Measurements from ENCODE around the gene CERK.
"Not testable (repeated sequence)": the region's sequence is repeated elsewhere in the genome, so short reads cannot be mapped to it uniquely, and the experiment has no call there.

The CERK gene

GRCh38 chr22:46748908-46749675 lies 11.0 kb upstream of the CERK start:
- no peak for DNase-seq

- no peak for DNase-seq
These were observed 10.3 kb upstream of the CERK start for GRCh38 chr22:46748206-46748907.

DNA sequence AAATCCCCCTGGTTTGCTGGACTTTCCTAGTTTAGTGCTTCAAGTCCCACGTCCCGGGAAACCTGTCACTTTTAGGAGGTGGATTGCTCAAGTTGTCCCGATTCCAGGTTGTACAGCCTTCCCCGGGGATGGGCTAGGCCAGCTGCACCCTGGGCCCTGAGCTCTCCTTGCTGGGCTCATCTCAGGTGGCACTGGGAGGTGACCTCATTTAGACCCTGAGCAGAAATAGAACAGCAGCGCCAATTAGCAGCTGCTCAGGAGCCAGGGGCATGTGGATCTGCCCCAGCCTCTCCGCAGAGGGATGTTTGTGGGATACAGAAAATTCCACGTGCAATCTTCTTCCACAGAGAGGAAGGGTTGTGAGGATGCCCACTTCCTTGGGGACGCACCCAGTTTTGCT lies 9.6 kb upstream of the CERK start:
- no peak for DNase-seq

- DNase-seq, result no peak
These were observed 8.6 kb upstream of the CERK start for GRCh38 chr22:46746620-46747019.

- no peak for DNase-seq
These were observed 8.1 kb upstream of the CERK start for GRCh38 chr22:46746192-46746591.

DNA sequence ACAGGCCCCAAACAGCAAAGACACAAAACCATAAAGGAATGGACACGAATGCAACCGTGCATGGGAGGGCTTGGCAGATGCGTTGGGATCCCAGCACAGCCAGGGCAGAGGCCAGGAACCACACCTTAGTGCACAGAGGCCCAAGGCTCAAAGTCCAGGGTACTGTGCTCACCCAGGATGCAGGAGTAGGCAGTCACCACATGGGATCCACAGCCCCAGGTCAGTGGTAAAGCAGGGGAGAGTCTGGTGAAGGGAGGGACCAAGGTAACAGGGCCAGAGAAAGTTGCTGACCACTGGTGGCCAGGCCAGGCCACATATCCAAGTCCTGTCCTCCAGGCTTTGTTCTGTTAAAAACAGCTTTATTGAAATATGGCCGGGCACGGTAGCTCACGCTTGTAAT lies 6.5 kb upstream of the CERK start:
- no peak for DNase-seq

DNA sequence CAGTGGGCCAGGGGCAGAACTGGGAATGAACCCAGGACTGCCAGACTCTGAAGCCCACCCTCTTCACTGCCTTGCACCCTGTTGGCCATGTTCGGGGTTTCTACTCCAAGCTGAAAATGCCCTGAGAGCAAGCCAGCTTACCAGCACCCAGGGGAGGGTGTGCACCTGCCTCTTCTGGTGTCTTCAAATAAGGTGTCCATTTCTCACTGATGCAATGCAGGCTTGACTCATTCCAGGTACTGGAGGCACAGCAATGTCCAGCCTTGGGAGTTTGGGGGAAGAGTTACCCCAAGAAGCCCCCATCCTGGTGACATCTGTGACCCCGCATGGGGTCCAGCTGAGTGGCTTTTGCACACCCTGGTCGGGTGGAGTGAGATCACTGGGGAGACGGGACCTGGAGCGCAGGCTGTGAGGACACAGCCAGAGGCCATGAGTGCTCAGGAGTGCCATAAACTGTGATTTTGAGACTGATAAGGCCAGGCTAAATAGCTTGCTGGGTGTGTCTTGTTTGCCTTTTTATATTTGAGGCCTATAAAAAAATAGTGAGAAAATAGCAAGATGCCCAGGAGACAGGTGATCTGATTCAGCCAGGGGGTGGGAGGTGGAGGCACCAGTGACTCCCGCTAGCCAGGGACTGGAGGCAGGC lies 4.6 kb upstream of the CERK start:
- DNase-seq, result no peak

DNA sequence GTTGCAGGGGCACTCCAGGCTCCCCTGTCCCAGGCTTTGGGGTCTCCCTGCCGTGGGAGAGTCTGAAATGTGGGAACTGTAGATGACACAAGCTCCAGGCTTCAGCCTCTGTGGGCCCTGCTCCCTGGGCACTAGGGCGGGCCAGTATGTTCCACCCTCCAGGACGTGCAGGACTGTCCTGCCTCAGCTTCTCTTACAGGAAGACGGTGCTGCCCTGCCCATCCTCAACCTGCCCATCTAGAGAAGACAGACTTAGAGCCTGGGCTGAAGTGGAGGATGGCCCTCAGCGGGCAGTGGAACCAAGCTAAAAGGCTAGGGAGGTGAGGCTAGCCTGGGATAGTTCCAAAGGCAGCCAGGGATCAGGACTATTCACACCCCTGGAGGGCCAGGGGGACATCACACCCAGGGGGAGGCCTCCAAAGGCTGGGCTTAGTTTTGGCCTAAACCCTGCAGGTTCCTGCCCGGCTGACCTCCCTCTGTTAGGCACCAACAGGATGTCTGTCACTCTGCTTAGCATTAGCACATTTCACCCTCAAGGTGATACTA lies 4.0 kb upstream of the CERK start:
- no peak for DNase-seq

DNA sequence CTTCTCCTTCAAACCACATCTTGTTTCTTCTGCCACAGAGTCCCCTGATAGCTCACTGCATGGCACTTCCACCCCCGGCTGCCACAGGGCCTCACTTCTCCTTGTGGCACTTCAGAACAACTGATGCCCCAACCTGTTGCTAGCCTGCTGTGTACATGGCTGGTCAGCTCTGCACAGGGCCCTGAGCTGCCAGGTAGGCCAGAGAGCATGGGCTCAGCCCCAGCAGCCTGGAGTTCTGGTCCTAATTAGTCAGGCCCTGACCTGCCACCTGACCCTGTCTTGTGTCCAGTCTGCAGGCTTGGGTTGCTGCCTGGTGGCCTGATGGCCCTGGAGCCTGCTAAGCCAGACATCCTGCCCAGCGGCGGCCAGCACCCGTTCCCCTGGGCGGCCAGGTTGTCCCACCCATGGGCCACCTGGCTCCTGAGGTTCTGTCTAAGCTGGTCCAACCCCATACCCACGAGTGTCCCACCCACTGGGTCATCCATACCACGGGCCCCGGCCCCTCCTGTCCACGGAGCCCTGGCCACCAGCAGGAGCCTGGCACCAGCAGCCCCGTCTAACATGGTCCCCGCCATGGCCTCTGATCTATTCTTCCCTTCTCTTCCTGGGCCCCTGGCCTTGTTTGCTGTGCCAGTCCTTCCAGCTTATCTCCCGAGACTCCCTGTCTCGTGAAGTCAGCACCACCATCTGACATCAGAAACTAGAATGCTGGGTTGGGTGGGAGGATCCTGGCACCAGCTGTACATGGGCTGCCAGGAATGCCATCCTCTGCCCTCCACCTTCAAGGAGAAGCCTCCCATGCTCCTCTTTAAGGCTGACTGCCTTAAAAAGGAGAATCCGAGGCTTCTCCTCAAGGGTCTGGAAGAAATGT lies 3.1 kb upstream of the CERK start:
- DNase-seq, result no peak

DNA sequence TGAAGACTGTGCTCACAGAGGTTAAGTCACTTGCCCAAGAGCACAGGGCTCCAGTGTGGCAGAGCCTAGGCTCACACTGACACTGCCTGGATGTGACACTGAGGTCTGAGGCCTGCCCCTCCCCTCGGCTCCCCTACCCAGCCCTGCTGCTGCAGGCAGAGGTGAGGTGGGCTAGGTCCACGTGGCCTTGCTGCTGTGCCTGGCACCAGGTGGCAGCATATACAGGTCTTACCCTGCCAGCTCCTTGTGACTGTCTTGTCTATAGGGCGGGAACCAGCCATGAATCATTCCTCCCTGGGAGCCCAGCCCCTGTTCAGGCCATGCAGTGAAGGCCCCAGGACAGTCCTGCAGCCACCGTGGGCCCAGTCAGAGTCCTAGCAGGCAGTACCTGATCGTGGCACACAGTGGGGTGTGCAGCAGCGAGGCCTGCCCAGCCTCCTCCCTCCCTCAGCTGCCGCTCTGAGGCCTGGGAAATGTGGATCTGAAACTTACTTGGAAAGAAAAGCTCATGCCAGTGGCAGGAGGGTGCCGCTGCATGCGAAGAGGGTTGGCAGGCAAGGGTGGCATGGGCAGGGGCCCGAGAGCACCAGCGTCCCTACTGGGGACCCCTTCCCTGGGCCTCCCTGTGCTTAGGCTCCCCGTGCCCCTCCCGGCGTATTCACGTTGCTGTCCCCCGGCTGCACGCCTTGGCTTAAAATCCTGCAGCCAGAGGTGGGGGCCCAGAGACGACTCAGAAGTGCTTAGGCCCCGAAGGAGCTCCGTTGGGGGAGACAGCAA lies 1.2 kb upstream of the CERK start:
- no peak for DNase-seq

- DNase-seq, result no peak
These were observed 618 bp upstream of the CERK start for GRCh38 chr22:46738647-46739093.

DNA sequence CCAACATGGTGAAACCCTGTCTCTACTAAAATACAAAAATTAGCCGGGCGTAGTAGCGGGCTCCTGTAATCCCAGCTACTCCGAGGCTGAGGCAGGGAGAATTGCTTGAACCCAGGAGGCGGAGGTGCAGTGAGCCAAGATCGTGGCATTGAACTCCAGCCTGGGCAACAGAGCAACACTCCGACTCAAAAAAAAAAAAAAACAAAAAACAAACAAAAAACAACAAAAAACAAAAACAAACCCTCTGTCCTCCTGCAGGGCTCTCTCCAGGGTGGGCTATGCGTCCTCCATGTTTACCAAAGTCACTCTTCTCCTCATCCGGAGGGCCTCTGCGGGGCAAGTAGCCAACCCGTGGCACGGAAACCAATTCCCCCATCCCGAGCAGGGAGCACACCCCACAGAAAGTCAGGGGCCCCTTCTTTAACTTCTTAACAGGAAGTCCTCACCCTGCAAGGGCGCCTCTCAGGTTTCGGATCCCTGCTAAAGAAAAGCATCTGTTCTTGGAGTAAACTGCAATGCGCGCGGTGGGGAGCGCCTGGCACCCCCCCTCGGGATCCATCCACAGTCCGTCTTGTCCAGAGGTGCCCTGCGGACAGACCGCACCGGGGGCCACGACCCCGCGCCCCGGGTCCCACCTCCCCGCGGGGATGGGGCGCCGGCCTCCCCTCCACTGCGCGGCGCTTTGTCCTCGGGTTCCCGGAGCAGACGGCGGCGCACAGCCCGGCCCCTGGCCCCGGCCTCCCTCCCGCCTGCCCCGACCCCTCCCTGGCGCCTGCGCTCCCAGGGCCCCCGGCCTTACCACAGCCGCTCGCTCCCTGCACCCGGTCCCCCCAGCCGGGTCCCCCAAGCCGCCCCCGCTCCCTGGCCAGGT lies 712 bp downstream of the CERK start:
- no peak for DNase-seq

GRCh38 chr22:46736705-46737104 lies 1.3 kb downstream of the CERK start:
- no peak for DNase-seq

DNA sequence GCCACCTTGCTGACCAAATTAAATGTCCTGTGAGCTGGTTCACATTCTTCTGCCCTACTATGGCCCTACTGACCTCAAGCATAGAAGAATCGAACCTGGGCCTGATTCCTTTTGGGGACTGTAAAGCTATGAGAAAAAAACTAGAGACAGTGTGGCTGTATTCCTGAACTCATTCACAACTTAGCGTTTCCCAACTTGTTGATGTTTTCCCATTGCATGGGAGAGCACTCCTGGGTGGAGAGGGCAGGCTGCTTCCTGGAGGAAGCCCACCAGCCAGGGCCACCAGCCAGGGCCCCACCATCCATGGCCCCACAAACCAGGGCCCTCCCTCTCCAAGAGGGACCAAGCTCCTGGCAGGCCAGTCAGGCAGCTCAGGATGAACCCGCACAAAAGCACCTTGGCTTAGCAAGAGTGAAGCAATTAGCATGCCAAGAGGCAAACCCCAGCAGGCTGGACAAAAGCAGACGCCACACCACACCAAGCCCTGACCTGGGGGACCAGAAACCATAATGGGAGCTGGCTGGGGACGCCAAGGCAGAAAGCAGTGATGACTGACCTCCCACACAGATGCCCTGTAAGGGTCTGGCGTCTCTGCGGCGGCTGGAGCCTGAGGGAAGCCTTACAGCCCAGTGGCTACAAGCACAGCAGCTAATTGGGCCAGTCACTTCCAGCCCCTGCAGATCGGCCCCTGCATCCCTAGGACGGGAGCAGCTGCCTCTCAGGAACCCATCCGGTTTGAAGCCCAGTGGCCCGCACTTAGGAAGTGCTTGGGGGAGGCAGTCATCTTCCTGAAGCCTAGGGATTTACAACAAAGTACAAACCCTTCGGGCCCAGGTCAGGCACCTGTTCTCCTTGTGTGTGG lies 2.1 kb downstream of the CERK start:
- no peak for DNase-seq

DNA sequence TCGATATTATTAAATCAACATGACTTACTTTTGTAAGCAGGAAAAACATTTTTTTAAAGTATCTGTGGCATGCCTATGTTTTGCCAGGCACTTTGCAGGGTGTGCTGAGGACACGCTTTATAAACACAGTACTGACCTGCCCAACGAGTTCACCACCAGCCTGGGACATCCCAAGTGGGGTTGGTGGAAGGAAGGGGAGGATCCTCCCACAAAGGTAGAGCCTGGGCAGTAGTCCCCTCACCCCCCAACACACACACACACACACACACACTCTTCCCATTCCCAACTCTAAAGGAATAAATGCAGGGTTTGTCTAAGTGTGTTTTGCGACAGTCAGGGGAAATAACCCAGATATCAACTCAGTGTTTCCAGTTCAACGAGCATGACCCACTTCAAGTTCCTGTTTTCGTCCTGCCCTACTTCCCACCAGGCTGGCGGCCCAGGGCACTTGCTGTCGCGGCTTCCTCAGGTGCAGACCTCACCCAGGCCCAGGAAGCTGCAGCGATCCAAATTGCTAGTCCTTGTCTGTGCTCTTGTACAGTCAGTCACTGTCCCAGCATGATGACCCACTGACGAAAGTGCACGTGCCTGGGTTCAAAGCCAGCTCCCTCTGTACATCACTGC lies 3.1 kb downstream of the CERK start:
- no peak for DNase-seq

GRCh38 chr22:46734213-46734722 lies 3.8 kb downstream of the CERK start:
- not testable (repeated sequence) for DNase-seq

DNA sequence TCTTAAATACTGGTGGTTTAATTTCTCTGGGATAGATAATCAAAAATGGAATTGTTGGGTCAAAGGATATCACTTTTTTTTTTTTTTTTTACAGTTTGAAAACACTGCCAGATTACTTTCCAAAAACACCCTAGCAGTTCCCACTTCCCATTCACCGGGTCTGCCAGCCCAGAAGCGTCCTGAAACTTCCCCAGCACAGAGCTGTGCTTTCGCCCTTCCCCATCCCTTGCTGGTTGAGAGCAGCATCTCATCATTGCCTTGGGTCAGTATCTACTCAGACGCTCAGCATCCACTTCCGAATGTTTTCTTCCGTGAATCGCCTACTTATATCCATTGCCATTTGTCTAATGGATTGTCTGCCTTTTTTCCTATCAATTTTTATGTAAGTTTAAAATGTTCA lies 5.5 kb downstream of the CERK start:
- no peak for DNase-seq

DNA sequence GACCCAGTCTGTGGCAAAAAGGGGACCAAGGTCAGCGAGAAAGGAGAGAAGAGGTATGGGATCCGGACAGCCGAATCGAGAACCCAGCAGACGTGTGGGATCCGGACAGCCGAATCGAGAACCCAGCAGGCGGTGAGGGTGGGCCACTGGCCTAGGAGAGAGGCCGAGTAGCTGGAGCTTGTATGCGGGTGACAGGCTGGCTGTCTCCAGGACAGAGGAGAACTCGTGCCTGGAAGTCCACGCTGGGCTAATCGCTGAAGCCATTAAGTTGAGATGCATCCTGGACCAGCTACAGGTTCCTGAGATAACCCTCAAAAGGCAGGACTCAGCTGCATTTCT lies 6.0 kb downstream of the CERK start:
- DNase-seq, result no peak
